Measurements from ENCODE around the gene SIT1.
A peak's percentile ranks its signal among the peaks of the same experiment; 100 is the strongest.

The SIT1 gene

GRCh38 chr9:35646533-35647265 lies 4.0 kb downstream of the SIT1 start (continued):
- TF ChIP-seq TSHZ1 (tag by site-specific recombination; IDR thresholded peaks at IDR 0.05; ENCODE audit: borderline replicate concordance), result no peak
- TF ChIP-seq ZNF221 (tag by site-specific recombination; IDR thresholded peaks at IDR 0.05; ENCODE audit: borderline replicate concordance), result no peak
- no peak for TF ChIP-seq MYNN (tag by site-specific recombination; IDR thresholded peaks at IDR 0.05; ENCODE audit: borderline replicate concordance)
- TF ChIP-seq, protein P1, sequence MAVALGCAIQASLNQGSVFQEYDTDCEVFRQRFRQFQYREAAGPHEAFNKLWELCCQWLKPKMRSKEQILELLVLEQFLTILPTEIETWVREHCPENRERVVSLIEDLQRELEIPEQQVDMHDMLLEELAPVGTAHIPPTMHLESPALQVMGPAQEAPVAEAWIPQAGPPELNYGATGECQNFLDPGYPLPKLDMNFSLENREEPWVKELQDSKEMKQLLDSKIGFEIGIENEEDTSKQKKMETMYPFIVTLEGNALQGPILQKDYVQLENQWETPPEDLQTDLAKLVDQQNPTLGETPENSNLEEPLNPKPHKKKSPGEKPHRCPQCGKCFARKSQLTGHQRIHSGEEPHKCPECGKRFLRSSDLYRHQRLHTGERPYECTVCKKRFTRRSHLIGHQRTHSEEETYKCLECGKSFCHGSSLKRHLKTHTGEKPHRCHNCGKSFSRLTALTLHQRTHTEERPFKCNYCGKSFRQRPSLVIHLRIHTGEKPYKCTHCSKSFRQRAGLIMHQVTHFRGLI (tag by site-specific recombination; IDR thresholded peaks at IDR 0.05), result no peak
- TF ChIP-seq ZNF10 (tag by site-specific recombination; IDR thresholded peaks at IDR 0.05), result peak; percentile 89
- TF ChIP-seq ZIC2 (tag by site-specific recombination; IDR thresholded peaks at IDR 0.05), result no peak
- peak; percentile 96 for TF ChIP-seq ZBTB11 (tag by site-specific recombination; conservative IDR thresholded peaks at IDR 0.05; ENCODE audit: low read depth)
- TF ChIP-seq ZSCAN16 (tag by site-specific recombination; IDR thresholded peaks at IDR 0.05), result no peak
- TF ChIP-seq GLIS2 (tag by site-specific recombination; IDR thresholded peaks at IDR 0.05), result peak; percentile 92
- TF ChIP-seq ZNF433 (tag by site-specific recombination; IDR thresholded peaks at IDR 0.05; ENCODE audit: low read depth), result no peak

DNA sequence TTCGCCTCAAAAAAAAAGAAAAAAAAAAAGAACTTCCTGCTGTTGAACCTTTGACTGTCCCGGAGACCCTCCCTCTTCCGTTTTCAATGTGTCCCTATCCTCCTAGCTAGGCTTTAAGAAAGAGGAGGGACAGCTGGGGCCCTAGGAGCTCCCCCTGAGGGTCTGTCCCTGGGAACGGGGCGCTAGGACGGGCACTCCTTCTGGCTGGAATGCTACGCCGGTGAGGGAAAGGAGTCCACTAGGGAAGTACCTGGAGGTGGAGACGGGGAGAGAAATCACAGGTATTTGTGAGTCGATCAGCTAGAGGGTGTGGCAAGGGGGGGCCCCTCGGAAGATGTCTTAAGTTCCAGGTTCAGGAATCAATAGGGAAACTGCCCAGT lies 4.6 kb downstream of the SIT1 start:
- Histone ChIP-seq H3K4me1 (ENCODE audit: control insufficient read depth, insufficient read depth, low read length) (no peaks in the 10 kb centered on the region), H3K36me3 (ENCODE audit: control insufficient read depth in 2 of 2, insufficient read depth in 1 of 2, low read length in 2 of 2) (no peaks in the 10 kb centered on the region), H3K4me3 (ENCODE audit: low read depth, low read length) (peak overlapping the region; percentile 62), H3K27ac (ENCODE audit: extremely low read depth, low read depth, low read length) (peak overlapping the region; percentile 51), H3K9me3 (ENCODE audit: control insufficient read depth, insufficient read depth, low read depth, low read length) (no peaks in the 10 kb centered on the region)
- ChIA-PET POLR2A (interaction anchor here (0.5 to 4.5 kb wide), 5 partner anchors 11 to 86 kb away, joined by 3 to 41 read pairs (median 5); partner anchors contain the start of genes ARHGEF39, CCDC107, CREB3 and RMRP), CTCF (interaction anchor here (0.7 to 4.8 kb wide), 27 partner anchors 11 to 128 kb away, joined by 3 to 74 read pairs (median 4); partner anchors contain the start of genes ARHGEF39, CCDC107 and RMRP)
- TF ChIP-seq ZSCAN30 (tag by site-specific recombination; IDR thresholded peaks at IDR 0.05) (no peak), ZXDB (tag by site-specific recombination; IDR thresholded peaks at IDR 0.05) (no peak), GLIS1 (tag by site-specific recombination; IDR thresholded peaks at IDR 0.05) (no peak), ZBTB17 (tag by site-specific recombination; IDR thresholded peaks at IDR 0.05) (no peak), ZNF670 (tag by site-specific recombination; IDR thresholded peaks at IDR 0.05; ENCODE audit: low read depth) (no peak), YY1 (tag by site-specific recombination; IDR thresholded peaks at IDR 0.05) (no peak), ZNF629 (tag by site-specific recombination; IDR thresholded peaks at IDR 0.05) (no peak), BCL11B (tag by site-specific recombination; IDR thresholded peaks at IDR 0.05; ENCODE audit: low read depth) (no peak), ZNF560 (tag by site-specific recombination; IDR thresholded peaks at IDR 0.05; ENCODE audit: borderline replicate concordance) (no peak), KLF8 (tag by site-specific recombination; IDR thresholded peaks at IDR 0.05) (no peak), OSR2 (tag by site-specific recombination; IDR thresholded peaks at IDR 0.05) (no peak), MEIS1 (CRISPR knock-in tag; IDR thresholded peaks at IDR 0.05; ENCODE audit: borderline replicate concordance) (no peak), ZNF785 (tag by site-specific recombination; IDR thresholded peaks at IDR 0.05) (no peak), GLI4 (tag by site-specific recombination; IDR thresholded peaks at IDR 0.05) (no peak)
- TF ChIP-seq, protein P2, sequence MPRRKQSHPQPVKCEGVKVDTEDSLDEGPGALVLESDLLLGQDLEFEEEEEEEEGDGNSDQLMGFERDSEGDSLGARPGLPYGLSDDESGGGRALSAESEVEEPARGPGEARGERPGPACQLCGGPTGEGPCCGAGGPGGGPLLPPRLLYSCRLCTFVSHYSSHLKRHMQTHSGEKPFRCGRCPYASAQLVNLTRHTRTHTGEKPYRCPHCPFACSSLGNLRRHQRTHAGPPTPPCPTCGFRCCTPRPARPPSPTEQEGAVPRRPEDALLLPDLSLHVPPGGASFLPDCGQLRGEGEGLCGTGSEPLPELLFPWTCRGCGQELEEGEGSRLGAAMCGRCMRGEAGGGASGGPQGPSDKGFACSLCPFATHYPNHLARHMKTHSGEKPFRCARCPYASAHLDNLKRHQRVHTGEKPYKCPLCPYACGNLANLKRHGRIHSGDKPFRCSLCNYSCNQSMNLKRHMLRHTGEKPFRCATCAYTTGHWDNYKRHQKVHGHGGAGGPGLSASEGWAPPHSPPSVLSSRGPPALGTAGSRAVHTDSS (tag by site-specific recombination; IDR thresholded peaks at IDR 0.05), result no peak
